GM18873 (cell line): ENCODE results near the gene OXT.
"Not testable (repeated sequence)": the region's sequence is repeated elsewhere in the genome, so short reads cannot be mapped to it uniquely, and the experiment has no call there.

Experiments used
- ATAC-seq: cut with Tn5 transposase; IDR thresholded peaks from one replicate; pipeline ENCODE4 v1.9.1; 2021; ENCODE audit warnings: mild to moderate bottlenecking, moderate library complexity, moderate number of reproducible peaks; ENCODE audit not compliant: unreplicated experiment, low FRiP score

Gene OXT

GRCh38 chr20:3071610-3072529, at the start of gene OXT:
Gene OXT, plus strand, starts transcription at chr20:3071620. Its CDS starts 36 bp downstream, at chr20:3071656.
- ATAC-seq, result no peak

GRCh38 chr20:3021777-3022176, 49.6 kb upstream of the OXT start:
- ATAC-seq, result no peak

- not testable (repeated sequence) for ATAC-seq
Observed at GRCh38 chr20:3022559-3023490, 48.6 kb upstream of the OXT start.

- ATAC-seq, result no peak
Observed at GRCh38 chr20:3027987-3028386, 43.4 kb upstream of the OXT start.

- no peak for ATAC-seq
Observed at GRCh38 chr20:3031524-3032147, 39.8 kb upstream of the OXT start.

- ATAC-seq, result no peak
Observed at GRCh38 chr20:3032624-3033023, 38.8 kb upstream of the OXT start.

- ATAC-seq, result no peak
Observed at GRCh38 chr20:3037654-3038053, 33.8 kb upstream of the OXT start.

GRCh38 chr20:3038454-3038853, 33.0 kb upstream of the OXT start:
- no peak for ATAC-seq

GRCh38 chr20:3039426-3039825, 32.0 kb upstream of the OXT start:
- ATAC-seq, result no peak

GRCh38 chr20:3040086-3040485, 31.3 kb upstream of the OXT start:
- no peak for ATAC-seq

GRCh38 chr20:3041854-3042409, 29.5 kb upstream of the OXT start:
- no peak for ATAC-seq

- no peak for ATAC-seq
Observed at GRCh38 chr20:3042625-3043024, 28.8 kb upstream of the OXT start.

GRCh38 chr20:3043322-3043721, 28.1 kb upstream of the OXT start, which contains the start of gene GNRH2:
Gene GNRH2, plus strand, starts transcription at chr20:3043622. Its CDS starts 793 bp downstream, at chr20:3044415.
- ATAC-seq, result no peak

GRCh38 chr20:3044336-3044965, 27.0 kb upstream of the OXT start:
- ATAC-seq, result no peak

- peak; percentile 30 for ATAC-seq
Observed at GRCh38 chr20:3045042-3045815, 26.2 kb upstream of the OXT start.

GRCh38 chr20:3045816-3046676, 25.4 kb upstream of the OXT start, which contains the start of gene MRPS26:
Gene MRPS26, plus strand, starts transcription at chr20:3046052. Its CDS starts 17 bp downstream, at chr20:3046069.
- ATAC-seq, result peak; percentile 80

- ATAC-seq, result peak; percentile 1
Observed at GRCh38 chr20:3046677-3047462, 24.6 kb upstream of the OXT start.
